Measurements from ENCODE around the gene CDH13.

DNA sequence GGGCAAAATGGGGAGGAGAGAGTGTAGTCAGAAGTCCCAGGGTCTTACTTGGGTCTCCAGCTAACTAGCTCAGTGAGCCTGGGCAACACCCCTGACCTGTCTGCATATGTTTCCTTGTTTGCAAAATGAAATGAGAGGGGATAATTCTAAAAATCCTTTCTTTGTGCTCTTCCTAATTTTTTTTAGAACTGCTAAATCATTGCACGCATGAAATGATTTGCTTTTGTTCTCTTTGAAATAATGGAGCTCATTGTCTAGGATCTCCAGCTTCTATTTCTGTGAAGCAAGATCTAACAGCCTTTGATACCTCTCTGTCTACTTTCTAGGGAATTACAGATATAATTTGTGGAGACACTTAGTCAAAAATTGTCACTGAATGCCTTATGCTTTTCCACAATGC, 181.3 kb downstream of the CDH13 start:
- TF ChIP-seq, protein P1, sequence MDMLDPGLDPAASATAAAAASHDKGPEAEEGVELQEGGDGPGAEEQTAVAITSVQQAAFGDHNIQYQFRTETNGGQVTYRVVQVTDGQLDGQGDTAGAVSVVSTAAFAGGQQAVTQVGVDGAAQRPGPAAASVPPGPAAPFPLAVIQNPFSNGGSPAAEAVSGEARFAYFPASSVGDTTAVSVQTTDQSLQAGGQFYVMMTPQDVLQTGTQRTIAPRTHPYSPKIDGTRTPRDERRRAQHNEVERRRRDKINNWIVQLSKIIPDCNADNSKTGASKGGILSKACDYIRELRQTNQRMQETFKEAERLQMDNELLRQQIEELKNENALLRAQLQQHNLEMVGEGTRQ (CRISPR knock-in tag; IDR thresholded peaks at IDR 0.05): no peak
- TF ChIP-seq KLF13 (tag; IDR thresholded peaks at IDR 0.05; ENCODE audit: borderline replicate concordance, low read depth): no peak
- TF ChIP-seq, protein P2, sequence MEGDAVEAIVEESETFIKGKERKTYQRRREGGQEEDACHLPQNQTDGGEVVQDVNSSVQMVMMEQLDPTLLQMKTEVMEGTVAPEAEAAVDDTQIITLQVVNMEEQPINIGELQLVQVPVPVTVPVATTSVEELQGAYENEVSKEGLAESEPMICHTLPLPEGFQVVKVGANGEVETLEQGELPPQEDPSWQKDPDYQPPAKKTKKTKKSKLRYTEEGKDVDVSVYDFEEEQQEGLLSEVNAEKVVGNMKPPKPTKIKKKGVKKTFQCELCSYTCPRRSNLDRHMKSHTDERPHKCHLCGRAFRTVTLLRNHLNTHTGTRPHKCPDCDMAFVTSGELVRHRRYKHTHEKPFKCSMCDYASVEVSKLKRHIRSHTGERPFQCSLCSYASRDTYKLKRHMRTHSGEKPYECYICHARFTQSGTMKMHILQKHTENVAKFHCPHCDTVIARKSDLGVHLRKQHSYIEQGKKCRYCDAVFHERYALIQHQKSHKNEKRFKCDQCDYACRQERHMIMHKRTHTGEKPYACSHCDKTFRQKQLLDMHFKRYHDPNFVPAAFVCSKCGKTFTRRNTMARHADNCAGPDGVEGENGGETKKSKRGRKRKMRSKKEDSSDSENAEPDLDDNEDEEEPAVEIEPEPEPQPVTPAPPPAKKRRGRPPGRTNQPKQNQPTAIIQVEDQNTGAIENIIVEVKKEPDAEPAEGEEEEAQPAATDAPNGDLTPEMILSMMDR (IDR thresholded peaks at IDR 0.05 in 2 of 3, conservative IDR thresholded peaks at IDR 0.05 in 1 of 3; ENCODE audit: insufficient read depth in 2 of 3, low read depth in 1 of 3, low read length in 3 of 3): no peak
- no peak for TF ChIP-seq NCOA2 (IDR thresholded peaks at IDR 0.05; ENCODE audit: partially characterized antibody in 2 of 2)
- TF ChIP-seq RBBP5 (IDR thresholded peaks at IDR 0.05; ENCODE audit: borderline replicate concordance, insufficient read depth, low read length, poor library complexity, severe bottlenecking): no peak
- TF ChIP-seq, protein P3, sequence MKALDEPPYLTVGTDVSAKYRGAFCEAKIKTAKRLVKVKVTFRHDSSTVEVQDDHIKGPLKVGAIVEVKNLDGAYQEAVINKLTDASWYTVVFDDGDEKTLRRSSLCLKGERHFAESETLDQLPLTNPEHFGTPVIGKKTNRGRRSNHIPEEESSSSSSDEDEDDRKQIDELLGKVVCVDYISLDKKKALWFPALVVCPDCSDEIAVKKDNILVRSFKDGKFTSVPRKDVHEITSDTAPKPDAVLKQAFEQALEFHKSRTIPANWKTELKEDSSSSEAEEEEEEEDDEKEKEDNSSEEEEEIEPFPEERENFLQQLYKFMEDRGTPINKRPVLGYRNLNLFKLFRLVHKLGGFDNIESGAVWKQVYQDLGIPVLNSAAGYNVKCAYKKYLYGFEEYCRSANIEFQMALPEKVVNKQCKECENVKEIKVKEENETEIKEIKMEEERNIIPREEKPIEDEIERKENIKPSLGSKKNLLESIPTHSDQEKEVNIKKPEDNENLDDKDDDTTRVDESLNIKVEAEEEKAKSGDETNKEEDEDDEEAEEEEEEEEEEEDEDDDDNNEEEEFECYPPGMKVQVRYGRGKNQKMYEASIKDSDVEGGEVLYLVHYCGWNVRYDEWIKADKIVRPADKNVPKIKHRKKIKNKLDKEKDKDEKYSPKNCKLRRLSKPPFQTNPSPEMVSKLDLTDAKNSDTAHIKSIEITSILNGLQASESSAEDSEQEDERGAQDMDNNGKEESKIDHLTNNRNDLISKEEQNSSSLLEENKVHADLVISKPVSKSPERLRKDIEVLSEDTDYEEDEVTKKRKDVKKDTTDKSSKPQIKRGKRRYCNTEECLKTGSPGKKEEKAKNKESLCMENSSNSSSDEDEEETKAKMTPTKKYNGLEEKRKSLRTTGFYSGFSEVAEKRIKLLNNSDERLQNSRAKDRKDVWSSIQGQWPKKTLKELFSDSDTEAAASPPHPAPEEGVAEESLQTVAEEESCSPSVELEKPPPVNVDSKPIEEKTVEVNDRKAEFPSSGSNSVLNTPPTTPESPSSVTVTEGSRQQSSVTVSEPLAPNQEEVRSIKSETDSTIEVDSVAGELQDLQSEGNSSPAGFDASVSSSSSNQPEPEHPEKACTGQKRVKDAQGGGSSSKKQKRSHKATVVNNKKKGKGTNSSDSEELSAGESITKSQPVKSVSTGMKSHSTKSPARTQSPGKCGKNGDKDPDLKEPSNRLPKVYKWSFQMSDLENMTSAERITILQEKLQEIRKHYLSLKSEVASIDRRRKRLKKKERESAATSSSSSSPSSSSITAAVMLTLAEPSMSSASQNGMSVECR (CRISPR knock-in tag; IDR thresholded peaks at IDR 0.05): no peak
- no peak for TF ChIP-seq ZNF274 (IDR thresholded peaks at IDR 0.05; ENCODE audit: borderline replicate concordance, low read depth, low read length)
- TF ChIP-seq MXI1 (IDR thresholded peaks at IDR 0.05; ENCODE audit: low read depth, low read length): no peak
- TF ChIP-seq CBX2 (IDR thresholded peaks at IDR 0.05; ENCODE audit: insufficient read depth, low read length, poor library complexity, severe bottlenecking): no peak
- TF ChIP-seq, protein P4, sequence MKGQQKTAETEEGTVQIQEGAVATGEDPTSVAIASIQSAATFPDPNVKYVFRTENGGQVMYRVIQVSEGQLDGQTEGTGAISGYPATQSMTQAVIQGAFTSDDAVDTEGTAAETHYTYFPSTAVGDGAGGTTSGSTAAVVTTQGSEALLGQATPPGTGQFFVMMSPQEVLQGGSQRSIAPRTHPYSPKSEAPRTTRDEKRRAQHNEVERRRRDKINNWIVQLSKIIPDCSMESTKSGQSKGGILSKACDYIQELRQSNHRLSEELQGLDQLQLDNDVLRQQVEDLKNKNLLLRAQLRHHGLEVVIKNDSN (CRISPR knock-in tag; IDR thresholded peaks at IDR 0.05): no peak
- no peak for TF ChIP-seq ZFP36 (IDR thresholded peaks at IDR 0.05; ENCODE audit: low read depth, low read length, partially characterized antibody)
- TF ChIP-seq, protein P5, sequence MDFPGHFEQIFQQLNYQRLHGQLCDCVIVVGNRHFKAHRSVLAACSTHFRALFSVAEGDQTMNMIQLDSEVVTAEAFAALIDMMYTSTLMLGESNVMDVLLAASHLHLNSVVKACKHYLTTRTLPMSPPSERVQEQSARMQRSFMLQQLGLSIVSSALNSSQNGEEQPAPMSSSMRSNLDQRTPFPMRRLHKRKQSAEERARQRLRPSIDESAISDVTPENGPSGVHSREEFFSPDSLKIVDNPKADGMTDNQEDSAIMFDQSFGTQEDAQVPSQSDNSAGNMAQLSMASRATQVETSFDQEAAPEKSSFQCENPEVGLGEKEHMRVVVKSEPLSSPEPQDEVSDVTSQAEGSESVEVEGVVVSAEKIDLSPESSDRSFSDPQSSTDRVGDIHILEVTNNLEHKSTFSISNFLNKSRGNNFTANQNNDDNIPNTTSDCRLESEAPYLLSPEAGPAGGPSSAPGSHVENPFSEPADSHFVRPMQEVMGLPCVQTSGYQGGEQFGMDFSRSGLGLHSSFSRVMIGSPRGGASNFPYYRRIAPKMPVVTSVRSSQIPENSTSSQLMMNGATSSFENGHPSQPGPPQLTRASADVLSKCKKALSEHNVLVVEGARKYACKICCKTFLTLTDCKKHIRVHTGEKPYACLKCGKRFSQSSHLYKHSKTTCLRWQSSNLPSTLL (IDR thresholded peaks at IDR 0.05): no peak
- no peak for TF ChIP-seq RBM22 (IDR thresholded peaks at IDR 0.05; ENCODE audit: low read depth, low read length, poor library complexity, severe bottlenecking)
- no peak for TF ChIP-seq ETV1 (tag; conservative IDR thresholded peaks at IDR 0.05; ENCODE audit: low read depth)

All from K562 (cell line).